Measurements from ENCODE around the gene GDPD4. TPM values are rescaled to one million over a fixed set of nuclear protein-coding genes. Genes with fewer than 3 reads are reported as not detected.

GDPD4 gene
- total RNA-seq, 2 donors from 2014 or later = not detected

DNA sequence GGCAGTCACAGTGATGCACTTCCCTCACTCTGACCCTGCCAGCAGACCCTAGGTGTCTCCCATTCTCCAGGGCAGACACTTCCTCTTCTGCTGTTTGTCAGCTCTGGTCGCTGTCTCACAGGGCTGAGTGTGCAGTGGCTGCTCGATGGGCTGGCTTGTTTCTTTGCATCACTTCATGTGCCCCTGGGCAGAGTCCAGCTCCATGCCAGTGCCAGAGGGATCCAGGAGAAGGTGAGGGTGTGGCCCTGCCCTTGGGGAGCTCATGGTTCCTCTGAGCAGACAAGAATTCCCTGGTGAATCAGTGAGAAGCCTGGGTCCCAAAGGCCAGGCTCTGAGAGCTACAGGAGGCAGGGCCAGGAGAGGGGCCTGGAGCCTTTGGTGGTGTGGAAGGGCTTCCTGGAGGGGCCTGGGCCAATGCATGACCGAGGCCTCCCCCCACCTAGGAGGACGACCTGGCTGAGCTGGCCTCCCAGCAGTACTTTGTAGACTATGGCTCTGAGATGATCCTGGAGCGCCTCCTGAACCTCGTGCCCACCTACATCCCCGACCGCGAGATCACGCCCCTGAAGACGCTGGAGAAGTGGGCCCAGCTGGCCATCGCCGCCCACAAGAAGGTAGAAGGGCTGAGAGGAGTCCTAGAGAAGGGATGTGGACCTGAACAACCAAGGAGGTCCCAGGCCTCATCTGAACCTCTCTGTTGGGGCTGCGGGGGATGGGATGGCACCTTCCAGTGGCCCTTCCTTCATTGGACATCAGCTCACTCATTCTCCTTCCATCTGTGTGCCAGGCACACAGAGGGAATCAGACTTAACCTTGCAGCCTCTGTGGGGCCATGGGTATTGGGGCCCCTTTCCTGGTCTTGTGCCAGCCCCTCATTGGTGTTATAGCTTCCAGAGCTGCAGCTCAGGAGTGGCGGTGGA is 107.3 kb downstream of the GDPD4 start:
- H3K9me3 Mint-ChIP-seq = no peaks in the 10 kb centered on the region
- no peak for DNase-seq (ENCODE audit: low spot score)
- no peaks in the 10 kb centered on the region for H3K36me3 Mint-ChIP-seq
- H3K4me3 Mint-ChIP-seq = no peak overlapping the region
- ATAC-seq = no peak
- no peaks in the 10 kb centered on the region for H3K4me1 Mint-ChIP-seq (ENCODE audit: low read depth in 2 of 2)
- no peaks in the 10 kb centered on the region for H3K27me3 Mint-ChIP-seq
- no peak overlapping the region for H3K27ac Mint-ChIP-seq

DNA sequence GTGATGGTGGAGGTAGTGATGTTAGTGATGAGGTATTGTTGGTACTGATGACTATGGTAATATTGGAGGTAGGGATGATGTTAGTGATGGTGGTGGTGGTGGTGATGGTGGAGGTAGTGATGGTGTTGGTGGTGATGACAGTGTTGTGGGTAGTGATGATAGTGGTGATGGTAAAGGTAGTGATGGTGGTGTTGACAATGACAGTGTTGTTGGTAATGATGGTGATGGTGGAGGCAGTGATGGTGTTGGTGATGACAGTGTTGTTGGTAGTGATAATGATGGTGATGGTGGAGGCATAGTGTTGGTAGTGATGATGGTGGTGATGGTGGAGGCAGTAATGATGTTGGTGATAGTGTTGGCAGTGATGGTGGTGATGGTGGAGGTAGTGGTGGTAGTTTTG is 108.3 kb downstream of the GDPD4 start:
- no peaks in the 10 kb centered on the region for H3K9me3 Mint-ChIP-seq
- no peaks in the 10 kb centered on the region for H3K4me1 Mint-ChIP-seq (ENCODE audit: low read depth in 2 of 2)
- no peaks in the 10 kb centered on the region for H3K36me3 Mint-ChIP-seq
- ATAC-seq (no peak), DNase-seq (ENCODE audit: low spot score) (no peak)
- no peaks in the 10 kb centered on the region for H3K27me3 Mint-ChIP-seq
- H3K4me3 Mint-ChIP-seq = no peak overlapping the region
- no peak overlapping the region for H3K27ac Mint-ChIP-seq

DNA sequence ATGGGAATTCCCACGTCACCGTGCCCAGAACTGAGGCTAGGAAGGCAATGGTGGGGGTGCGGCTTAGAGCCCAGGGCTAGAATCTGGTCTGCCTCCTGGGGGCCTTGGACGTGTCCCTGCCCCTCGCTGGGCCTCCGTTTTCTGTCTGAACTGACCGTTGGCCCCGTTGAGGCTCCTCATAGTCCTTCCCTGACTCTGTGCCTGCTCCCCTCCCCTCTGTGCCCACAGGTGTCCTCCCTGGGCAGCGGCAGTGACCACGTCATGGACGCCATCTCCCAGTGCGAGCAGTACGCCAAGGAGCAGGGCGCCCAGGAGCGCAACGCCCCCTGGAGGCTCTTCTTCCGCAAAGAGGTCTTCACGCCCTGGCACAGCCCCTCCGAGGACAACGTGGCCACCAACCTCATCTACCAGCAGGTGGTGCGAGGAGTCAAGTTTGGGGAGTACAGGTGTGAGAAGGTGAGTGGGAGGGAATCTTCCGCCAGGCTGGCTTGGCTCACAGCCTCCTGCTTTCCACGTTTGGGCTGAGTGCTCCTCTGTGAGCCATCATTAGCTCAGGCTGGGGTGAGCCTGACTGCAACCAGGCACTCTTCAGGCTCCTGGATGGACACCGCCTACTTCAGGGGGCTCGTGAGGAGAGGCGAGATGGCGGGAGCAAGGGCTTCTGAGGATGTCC is 109.5 kb downstream of the GDPD4 start:
- DNase-seq (ENCODE audit: low spot score) (no peak), ATAC-seq (no peak)
- no peak overlapping the region for H3K27ac Mint-ChIP-seq
- H3K9me3 Mint-ChIP-seq = no peaks in the 10 kb centered on the region
- H3K27me3 Mint-ChIP-seq = no peaks in the 10 kb centered on the region
- no peak overlapping the region for H3K4me3 Mint-ChIP-seq
- H3K36me3 Mint-ChIP-seq = no peaks in the 10 kb centered on the region
- H3K4me1 Mint-ChIP-seq (ENCODE audit: low read depth in 2 of 2) = peaks cover 0 to 2% of the 10 kb centered on the region in 2 donors

DNA sequence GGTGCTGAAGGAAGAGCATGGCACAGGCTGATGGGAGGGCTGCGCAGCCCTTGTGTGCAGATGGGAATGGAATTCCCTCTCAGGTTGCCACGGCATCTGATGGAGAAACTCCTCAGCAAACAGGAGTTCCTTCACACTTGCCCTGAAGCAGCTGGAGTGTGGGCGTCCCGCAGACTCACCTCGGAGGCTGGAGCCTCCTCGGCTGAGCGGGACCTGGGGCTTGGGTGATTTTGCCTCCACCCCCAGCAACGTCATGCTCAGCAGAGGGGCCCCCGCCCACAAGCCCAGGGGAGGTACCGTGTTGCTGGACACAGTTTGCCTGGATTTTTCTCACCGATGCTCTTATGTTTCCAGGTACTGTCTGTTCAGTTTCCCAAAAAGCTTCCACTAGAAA is 110.1 kb downstream of the GDPD4 start:
- Mint-ChIP-seq H3K4me3 (no peak overlapping the region), H3K4me1 (ENCODE audit: low read depth in 2 of 2) (peaks cover 0 to 6% of the 10 kb centered on the region in 2 donors), H3K27me3 (no peaks in the 10 kb centered on the region), H3K36me3 (no peaks in the 10 kb centered on the region), H3K9me3 (no peaks in the 10 kb centered on the region), H3K27ac (no peak overlapping the region)
- ATAC-seq (no peak), DNase-seq (ENCODE audit: low spot score) (no peak)

DNA sequence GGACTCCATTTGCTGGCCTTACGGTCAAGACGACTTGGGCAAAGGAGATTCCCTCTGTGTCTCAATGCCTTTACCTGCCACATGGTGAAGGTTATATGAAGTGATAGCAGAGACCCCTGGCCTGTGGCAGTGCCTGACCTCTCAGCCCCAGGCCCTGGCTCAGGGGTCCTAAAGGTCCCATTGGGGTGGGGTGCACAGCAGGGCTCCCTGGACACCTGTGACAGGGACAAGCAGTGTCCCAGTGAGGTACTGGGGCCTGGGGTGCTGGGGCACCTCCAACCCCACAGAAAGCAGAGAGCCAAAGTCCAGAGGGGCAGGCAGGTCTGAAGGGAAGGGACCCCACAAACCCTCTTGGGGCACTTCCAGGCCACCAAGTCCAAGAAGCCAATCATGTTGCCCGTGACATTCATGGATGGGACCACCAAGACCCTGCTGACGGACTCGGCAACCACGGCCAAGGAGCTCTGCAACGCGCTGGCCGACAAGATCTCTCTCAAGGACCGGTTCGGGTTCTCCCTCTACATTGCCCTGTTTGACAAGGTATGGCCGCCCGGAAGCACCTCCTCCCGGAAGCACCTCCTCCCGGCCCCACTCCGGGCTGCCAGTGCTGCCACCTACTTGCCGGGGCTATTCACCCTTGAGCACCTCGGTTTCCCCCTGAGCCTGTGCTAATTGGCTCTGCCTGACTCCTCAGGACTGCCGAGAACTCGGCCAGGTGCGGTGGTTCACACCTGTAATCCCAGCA is 111.0 kb downstream of the GDPD4 start:
- Mint-ChIP-seq H3K36me3 (no peaks in the 10 kb centered on the region), H3K4me1 (ENCODE audit: low read depth in 2 of 2) (peaks cover 0 to 6% of the 10 kb centered on the region in 2 donors), H3K27me3 (no peaks in the 10 kb centered on the region), H3K4me3 (no peak overlapping the region), H3K27ac (no peak overlapping the region), H3K9me3 (no peaks in the 10 kb centered on the region)
- no peak for DNase-seq (ENCODE audit: low spot score)
- no peak for ATAC-seq

DNA sequence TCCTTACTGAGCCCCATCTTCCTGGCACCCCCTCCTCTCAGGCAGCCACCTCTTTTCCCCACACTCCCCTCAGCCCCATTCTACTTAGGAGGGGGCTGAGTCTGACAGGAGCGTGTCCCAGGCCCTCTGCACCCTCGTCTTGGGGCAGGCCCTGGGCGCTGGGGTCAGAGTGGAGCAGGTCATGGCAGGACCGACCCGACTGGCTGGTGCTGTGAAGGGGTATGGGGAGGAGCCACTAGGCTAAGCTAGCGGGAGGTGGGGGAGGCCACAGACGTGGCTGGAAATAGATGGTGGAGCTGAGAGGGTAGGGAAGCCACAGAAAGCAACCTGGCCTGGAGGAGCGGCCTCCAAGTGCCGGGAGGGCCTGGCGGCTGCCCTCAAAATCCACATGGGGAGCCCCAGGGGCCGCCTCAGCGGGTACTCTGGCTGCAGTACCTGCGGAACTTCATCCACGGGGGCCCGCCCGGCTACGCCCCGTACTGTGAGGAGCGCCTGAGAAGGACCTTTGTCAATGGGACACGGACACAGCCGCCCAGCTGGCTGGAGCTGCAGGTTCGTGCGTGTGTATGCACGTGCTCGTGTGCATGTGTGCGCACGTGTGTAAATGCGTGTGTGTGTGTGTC is 111.8 kb downstream of the GDPD4 start:
- Mint-ChIP-seq H3K4me1 (ENCODE audit: low read depth in 2 of 2) (peaks cover 0 to 6% of the 10 kb centered on the region in 2 donors), H3K27ac (no peak overlapping the region), H3K36me3 (no peaks in the 10 kb centered on the region), H3K4me3 (no peak overlapping the region), H3K27me3 (no peaks in the 10 kb centered on the region), H3K9me3 (no peaks in the 10 kb centered on the region)
- DNase-seq (ENCODE audit: low spot score) = no peak
- peak in 1 of 2 donors; percentile 26 for ATAC-seq

DNA sequence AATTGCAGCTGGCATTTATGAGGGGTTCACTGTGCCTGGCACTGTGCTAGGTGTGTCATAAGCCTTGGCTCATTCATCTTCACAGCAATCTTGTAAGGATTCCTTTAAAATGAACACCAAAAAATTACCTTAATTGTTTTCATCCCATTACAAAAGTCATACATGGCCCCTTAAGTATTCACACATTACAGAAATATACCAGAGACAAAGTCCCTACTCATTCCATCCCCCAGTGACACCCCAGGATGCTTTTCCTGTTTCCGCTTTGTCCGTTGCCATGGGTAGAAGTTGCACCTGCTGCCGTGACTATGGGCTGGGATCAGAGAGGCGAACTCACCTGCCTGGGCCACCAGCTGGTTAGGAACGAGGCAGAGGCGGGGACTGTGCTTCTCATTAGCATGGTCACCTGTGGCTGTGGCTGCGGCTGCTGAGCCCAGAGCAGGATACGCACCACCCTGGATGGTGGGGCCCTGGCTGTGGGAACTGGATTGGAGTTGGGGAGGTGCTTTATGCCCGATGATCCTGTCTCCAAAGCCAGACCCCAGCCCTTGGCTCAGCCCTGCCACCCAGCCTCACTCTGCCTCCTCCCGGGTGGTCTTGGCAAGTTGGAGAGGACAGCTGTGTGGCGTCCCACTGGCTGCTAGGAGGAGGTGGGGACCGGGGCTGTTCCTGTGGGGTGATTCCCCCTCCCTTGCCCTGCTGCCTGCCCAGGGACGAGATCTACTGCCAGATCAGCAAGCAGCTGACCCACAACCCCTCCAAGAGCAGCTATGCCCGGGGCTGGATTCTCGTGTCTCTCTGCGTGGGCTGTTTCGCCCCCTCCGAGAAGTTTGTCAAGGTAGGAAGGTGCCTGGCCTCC is 112.6 kb downstream of the GDPD4 start:
- Mint-ChIP-seq H3K27ac (no peak overlapping the region), H3K36me3 (no peaks in the 10 kb centered on the region), H3K27me3 (no peaks in the 10 kb centered on the region), H3K4me1 (ENCODE audit: low read depth in 2 of 2) (peaks cover 0 to 6% of the 10 kb centered on the region in 2 donors), H3K9me3 (no peaks in the 10 kb centered on the region), H3K4me3 (no peak overlapping the region)
- ATAC-seq = no peak
- DNase-seq (ENCODE audit: low spot score) = no peak

DNA sequence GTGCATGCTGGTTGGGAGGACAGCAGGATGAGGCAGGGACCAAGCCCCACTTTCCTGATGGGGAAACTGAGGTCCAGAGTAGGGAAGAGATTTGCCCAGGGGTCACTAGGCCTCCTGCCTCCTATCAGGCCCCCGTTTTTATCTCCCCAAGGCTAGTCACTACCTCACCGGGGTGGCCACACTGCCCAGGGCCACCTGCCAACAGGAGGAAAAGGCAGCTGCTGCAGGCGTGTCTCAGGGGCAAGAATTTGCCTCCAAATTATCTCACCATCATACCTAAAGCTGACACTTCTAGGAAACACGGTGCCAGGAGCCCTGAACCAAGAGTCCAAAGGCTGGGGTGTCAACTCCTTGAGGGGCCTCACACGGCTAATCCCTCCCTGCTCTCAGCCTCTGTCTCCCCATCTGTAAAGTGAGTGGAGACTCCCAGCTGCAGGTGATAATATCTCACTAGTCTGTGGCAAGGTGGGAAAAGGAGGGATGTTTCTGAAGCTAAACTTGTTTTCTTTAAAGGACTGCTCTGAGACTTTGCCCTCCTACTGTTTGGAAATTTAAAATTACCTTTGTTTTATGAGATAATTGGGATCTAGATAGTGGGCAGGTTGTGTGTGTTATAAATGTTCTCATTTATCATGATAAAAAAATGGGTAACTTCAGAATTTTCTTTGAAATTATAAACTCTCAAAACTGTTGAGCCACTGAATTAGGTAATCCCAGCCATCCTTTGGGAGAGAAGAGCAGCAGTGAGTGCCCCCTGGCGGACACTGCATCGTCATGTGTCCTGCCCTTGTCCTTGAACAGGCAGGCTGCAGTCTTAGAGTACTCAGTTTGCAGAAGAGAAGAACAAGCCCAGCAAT is 113.5 kb downstream of the GDPD4 start:
- Mint-ChIP-seq H3K4me3 (no peak overlapping the region), H3K4me1 (ENCODE audit: low read depth in 2 of 2) (peaks cover 0 to 6% of the 10 kb centered on the region in 2 donors), H3K36me3 (no peaks in the 10 kb centered on the region), H3K27me3 (no peaks in the 10 kb centered on the region), H3K9me3 (no peaks in the 10 kb centered on the region), H3K27ac (no peak overlapping the region)
- ATAC-seq (peak; percentile 65 to 74), DNase-seq (ENCODE audit: low spot score) (peak; percentile 85)

DNA sequence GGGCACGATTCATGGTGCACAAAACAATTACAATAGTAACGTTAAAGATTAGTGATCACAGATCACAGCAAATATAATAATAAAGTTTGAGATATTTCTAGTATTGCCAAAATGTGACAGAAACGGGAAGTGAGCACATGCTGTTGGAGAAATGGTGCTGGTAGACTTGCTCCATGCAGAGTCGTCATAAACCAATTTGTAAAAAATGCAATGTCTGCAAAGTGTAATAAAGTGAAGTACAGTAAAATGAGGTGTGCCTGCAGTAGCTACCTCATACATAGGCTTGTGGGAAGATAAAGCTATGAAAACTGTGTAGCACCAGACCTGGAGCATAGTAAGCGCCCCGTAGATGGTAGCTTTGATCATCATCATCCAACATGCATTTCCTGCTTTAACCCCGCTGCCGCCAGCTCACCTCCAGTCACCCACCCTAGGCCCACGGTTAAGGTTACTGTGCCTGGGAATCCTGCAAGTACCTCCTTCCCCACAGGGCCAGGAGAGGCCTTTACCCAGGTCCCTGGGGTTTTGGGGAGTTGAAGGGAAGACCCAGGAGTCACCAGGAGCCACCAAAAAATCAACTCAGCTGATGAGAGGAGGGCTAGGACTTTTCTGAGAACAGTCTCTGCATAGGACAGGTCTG is 114.3 kb downstream of the GDPD4 start:
- no peak overlapping the region for H3K27ac Mint-ChIP-seq
- H3K27me3 Mint-ChIP-seq = no peaks in the 10 kb centered on the region
- H3K36me3 Mint-ChIP-seq = no peaks in the 10 kb centered on the region
- H3K9me3 Mint-ChIP-seq = no peaks in the 10 kb centered on the region
- peaks cover 0 to 6% of the 10 kb centered on the region in 2 donors for H3K4me1 Mint-ChIP-seq (ENCODE audit: low read depth in 2 of 2)
- no peak overlapping the region for H3K4me3 Mint-ChIP-seq
- ATAC-seq = no peak
- DNase-seq (ENCODE audit: low spot score) = no peak

DNA sequence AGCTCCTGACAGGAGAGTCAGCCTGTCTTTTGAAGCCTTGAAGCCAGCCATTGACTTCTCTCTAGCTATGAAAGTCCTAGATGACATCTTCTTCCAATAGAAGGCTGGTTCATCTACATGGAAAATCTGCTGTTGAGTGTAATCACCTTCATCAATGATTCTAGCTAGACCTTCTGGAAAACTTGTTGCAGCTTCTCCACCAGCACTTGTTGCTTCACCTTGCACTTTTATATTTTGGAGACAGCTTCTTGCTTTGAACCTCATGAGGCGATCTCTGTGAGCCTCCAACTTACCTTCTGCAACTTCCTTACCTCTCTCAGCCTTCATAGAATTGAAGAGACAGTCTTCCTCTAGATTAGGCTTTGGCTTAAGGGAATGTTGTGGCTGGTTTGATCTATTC is 115.2 kb downstream of the GDPD4 start:
- Mint-ChIP-seq H3K27me3 (no peaks in the 10 kb centered on the region), H3K9me3 (no peaks in the 10 kb centered on the region), H3K36me3 (no peaks in the 10 kb centered on the region), H3K4me3 (no peak overlapping the region), H3K4me1 (ENCODE audit: low read depth in 2 of 2) (peaks cover 0 to 6% of the 10 kb centered on the region in 2 donors), H3K27ac (no peak overlapping the region)
- ATAC-seq (no peak), DNase-seq (ENCODE audit: low spot score) (no peak)

DNA sequence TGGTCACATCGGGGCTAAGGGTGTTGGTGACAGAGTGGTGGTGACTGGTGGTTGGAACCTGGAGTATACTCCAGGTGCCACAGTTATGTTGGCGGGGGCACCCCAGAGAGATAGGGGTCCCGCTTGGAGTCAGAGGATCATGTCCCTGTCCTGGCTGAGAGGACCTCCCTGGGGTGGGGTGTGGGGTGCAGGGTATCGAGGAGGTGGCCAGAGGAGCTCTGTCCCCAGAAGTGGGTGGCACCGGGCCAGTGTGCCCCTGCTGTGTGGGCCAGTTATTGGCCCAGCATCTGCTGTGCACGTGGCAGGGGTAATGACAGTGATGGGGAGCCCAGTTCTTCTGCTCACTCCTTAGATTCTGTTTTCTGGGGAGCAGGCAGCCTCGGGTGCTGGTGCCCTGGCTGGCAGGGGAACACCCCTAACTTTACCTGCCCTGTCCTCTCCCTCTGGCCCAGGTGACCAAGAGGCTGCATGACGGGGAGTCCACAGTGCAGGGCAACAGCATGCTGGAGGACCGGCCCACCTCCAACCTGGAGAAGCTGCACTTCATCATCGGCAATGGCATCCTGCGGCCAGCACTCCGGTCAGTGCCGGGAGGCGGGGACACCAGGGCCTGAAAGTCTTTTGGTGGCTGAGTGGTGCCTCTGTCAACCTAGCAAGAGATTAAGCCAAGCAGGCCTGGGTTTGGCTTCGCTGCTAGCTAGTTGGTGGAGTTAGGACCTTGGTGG is 117.2 kb downstream of the GDPD4 start:
- no peak for ATAC-seq
- H3K4me1 Mint-ChIP-seq (ENCODE audit: low read depth in 2 of 2) = peaks cover 0 to 6% of the 10 kb centered on the region in 2 donors

More for the DNA sequence above, 117.2 kb downstream of the GDPD4 start:
- H3K4me3 Mint-ChIP-seq = no peak overlapping the region
- H3K9me3 Mint-ChIP-seq = no peaks in the 10 kb centered on the region
- H3K27me3 Mint-ChIP-seq = no peaks in the 10 kb centered on the region
- H3K36me3 Mint-ChIP-seq = no peaks in the 10 kb centered on the region
- H3K27ac Mint-ChIP-seq = no peak overlapping the region
- no peak for DNase-seq (ENCODE audit: low spot score)
